NCI-H187 treated with DMSO at 0.1 percent for 48 hours (cell line): Measurements from ENCODE around the gene CHCHD1.
"Not testable (repeated sequence)": the region's sequence is repeated elsewhere in the genome, so short reads cannot be mapped to it uniquely, and the experiment has no call there.

ENCODE experiments used
- DNase-seq: peaks from one replicate; lab custom pipeline; 2025; lab: John Stamatoyannopoulos, UW

CHCHD1 gene

GRCh38 chr10:73769396-73769795 lies 12.5 kb upstream of the CHCHD1 start:
- no peak for DNase-seq

DNA sequence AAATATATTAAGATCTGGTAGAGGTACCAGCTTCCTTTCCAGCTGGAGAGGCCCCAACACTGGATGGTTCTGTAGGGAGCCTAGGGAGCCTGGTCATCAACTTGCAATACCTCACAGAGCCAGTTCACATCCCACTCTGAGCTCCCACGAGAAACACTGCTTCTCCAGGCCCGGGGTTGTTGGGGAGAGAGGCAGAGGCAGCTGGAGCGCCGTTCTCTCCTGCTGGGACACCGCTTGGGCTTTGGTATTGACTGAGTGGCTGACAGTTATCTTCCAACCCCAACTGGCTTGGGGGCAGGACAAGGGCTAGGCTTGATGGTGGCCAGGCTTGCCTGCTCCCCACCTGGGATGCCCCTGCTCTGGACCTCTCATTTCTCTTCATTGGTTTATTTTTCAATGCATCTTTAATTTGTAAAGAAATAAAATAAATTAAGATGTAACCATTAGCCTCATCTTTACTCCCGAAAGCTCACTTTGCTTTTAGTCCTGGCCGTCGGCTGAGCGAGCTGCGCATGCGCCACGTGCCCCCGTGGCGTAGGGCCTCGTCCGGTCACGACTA lies 10.0 kb upstream of the CHCHD1 start:
- DNase-seq = no peak

DNA sequence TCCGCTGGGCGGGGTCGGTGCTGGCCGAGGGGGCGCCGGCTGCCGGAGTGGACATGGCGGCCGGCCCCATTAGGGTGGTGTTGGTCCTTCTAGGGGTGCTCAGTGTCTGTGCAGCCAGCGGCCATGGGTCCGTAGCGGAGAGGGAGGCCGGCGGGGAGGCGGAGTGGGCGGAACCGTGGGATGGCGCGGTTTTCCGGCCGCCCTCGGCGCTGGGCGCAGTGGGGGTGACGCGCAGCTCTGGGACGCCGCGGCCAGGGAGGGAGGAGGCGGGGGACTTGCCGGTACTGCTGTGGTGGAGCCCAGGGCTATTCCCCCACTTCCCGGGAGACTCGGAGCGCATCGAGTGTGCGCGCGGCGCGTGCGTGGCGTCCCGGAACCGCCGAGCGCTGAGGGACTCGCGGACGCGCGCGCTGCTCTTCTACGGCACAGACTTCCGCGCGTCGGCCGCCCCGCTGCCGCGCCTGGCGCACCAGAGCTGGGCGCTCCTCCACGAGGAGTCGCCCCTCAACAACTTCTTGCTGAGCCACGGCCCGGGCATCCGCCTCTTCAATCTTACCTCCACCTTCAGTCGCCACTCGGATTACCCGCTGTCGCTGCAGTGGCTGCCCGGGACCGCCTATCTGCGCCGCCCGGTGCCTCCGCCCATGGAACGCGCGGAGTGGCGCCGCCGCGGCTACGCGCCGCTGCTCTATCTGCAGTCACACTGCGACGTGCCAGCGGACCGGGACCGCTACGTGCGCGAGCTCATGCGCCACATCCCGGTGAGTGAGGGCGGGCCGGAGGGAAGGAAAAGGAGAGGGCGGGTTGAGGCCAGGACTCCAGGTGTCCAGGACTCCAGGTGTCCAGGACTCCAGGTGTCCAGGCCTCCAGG lies 9.3 kb upstream of the CHCHD1 start:
- DNase-seq = no peak

DNA sequence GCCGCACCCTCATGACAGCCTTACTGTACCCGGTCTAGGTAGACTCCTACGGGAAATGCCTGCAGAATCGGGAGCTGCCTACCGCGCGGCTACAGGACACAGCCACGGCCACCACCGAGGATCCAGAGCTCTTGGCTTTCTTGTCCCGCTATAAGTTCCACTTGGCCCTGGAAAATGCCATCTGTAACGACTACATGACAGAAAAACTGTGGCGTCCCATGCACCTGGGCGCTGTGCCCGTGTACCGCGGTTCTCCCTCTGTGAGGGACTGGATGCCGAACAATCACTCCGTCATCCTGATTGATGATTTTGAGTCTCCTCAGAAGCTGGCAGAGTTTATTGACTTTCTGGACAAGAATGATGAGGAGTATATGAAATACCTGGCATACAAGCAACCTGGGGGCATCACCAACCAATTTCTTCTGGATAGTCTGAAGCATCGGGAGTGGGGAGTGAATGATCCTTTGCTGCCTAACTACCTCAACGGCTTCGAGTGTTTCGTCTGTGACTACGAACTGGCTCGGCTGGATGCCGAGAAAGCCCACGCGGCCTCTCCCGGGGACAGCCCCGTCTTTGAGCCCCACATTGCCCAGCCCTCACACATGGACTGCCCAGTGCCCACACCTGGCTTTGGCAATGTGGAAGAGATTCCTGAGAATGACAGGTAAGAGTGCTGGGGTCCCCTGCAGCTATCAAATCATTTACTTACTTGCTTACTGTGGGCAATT lies 8.5 kb upstream of the CHCHD1 start:
- DNase-seq = no peak

- no peak for DNase-seq
These were observed 7.2 kb upstream of the CHCHD1 start for GRCh38 chr10:73774637-73775036.

- DNase-seq = no peak
These were observed 2.8 kb upstream of the CHCHD1 start for GRCh38 chr10:73779018-73779417.

DNA sequence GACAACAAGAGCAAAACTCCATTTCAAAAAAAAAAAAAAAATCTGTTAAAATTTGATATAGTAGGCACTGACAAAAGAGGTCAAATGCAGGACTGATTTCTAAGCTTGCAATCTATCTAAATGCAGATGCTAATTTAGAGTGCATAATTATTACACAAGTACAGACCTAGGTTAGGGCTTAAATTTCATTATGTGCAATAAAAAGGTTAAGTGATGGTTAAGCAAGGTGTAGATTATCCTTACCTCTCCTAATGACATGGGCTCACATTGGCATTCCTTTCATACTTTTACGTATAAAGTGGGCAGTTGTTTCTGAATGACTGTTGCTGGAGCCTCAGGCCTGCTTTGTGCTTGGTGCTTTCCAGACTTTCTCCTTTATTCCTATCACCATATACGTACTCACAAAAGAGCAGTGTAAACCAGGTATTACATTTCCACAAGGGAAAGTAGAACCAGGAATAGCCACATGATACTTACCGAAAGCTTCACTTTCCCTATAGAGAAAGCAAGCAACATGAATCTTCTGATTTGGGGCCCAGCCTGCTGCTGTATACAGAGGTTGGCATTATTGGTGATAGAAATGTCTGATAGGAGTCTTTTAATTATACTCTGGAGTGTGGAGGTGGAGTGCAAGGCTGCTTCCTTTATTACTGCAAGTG lies 2.2 kb upstream of the CHCHD1 start:
- no peak for DNase-seq

- no peak for DNase-seq
These were observed 1.5 kb upstream of the CHCHD1 start for GRCh38 chr10:73780301-73780700.

- no peak for DNase-seq
These were observed 882 bp upstream of the CHCHD1 start for GRCh38 chr10:73780966-73781365.

- DNase-seq = no peak
These were observed 335 bp upstream of the CHCHD1 start for GRCh38 chr10:73781548-73781878.

GRCh38 chr10:73782749-73783085 lies 869 bp downstream of the CHCHD1 start:
- no peak for DNase-seq

- DNase-seq = peak; percentile 56
These were observed 3.4 kb downstream of the CHCHD1 start, which contains the start of gene ZSWIM8 for GRCh38 chr10:73785211-73785720. Gene ZSWIM8, plus strand, starts transcription at chr10:73785606. Its CDS starts 273 bp downstream, at chr10:73785879.

DNA sequence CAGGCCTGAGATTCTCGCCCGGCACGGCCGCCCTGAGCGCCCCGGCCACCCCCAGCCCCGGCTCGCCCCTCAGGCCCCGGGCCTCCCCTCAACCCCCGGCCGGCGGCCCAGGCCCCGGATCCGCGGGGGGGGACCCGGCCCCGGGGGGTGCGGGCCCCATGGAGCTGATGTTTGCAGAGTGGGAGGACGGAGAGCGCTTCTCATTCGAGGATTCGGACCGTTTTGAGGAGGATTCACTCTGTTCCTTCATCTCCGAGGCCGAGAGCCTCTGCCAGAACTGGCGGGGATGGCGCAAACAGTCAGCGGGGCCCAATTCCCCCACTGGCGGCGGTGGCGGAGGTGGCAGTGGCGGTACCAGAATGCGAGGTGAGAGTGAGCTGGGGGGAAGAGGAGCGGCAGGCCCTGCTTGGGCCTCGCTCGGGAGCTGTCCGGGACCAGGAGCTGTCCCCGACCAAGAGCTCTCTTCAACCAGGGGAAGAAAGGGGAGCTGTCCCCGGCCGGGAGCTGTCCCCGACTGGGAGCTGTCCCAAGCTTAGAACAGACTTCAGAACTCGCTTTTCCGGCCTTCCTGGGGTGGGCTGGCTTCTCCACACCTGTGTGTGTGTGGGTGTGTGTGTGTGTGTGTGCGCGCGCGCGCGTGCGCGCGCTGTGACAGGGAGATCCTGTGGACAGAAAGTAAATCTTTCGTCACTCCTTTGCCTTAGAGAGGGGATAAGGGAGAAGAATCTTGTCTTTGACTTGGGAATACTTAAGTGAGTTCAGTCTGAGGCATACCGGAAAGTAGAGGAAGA lies 4.1 kb downstream of the CHCHD1 start:
- no peak for DNase-seq

GRCh38 chr10:73786512-73786885 lies 4.7 kb downstream of the CHCHD1 start:
- no peak for DNase-seq

- DNase-seq = not testable (repeated sequence)
These were observed 5.4 kb downstream of the CHCHD1 start for GRCh38 chr10:73787031-73787800.

- no peak for DNase-seq
These were observed 7.2 kb downstream of the CHCHD1 start for GRCh38 chr10:73788864-73789658.

- DNase-seq = no peak
These were observed 7.8 kb downstream of the CHCHD1 start for GRCh38 chr10:73789659-73790055.

- no peak for DNase-seq
These were observed 9.2 kb downstream of the CHCHD1 start for GRCh38 chr10:73790886-73791625.

DNA sequence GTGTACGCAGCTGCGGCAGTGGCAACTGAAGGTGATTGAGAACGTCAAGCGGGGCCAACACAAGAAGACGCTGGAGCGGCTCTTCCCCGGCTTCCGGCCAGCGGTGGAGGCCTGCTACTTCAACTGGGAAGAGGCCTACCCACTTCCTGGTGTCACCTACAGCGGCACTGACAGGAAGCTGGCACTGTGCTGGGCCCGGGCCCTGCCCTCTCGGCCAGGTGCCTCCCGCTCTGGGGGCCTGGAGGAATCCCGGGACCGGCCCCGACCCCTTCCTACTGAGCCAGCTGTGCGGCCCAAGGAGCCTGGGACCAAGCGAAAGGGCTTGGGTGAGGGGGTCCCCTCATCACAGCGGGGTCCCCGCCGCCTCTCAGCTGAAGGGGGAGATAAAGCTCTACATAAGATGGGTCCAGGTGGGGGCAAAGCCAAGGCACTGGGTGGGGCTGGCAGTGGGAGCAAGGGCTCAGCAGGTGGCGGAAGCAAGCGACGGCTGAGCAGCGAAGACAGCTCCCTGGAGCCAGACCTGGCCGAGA lies 10.1 kb downstream of the CHCHD1 start:
- DNase-seq = no peak
